Mucosa of rectum (tissue), 2 donors: ENCODE results near the gene TSC22D3.
A peak's percentile ranks its signal among the peaks of the same experiment; 100 is the strongest.

Experiments
- H3K27ac ChIP-seq, 2 donors: one replicate each; pipeline ENCODE4 v1.7.0; 2013; ENCODE audit warnings: inconsistent platforms in 2 of 2, low read depth in 2 of 2, low read length in 2 of 2
- H3K27me3 ChIP-seq, 2 donors: one replicate each; pipeline ENCODE4 v1.7.0; 2013; ENCODE audit warnings: low read length in 2 of 2; ENCODE audit not compliant: control insufficient read depth in 2 of 2, insufficient read depth in 2 of 2
- H3K36me3 ChIP-seq, 2 donors: one replicate each; pipeline ENCODE4 v1.7.0; 2013; ENCODE audit warnings: low read length in 2 of 2; ENCODE audit not compliant: control insufficient read depth in 2 of 2, insufficient read depth in 2 of 2
- H3K4me1 ChIP-seq, 2 donors: one replicate each; pipeline ENCODE4 v1.7.0; 2013; ENCODE audit warnings: low read length in 2 of 2, mild to moderate bottlenecking in 1 of 2; ENCODE audit not compliant: control insufficient read depth in 2 of 2, insufficient read depth in 2 of 2
- H3K4me3 ChIP-seq, 2 donors: one replicate each; pipeline ENCODE4 v1.7.0; 2013; ENCODE audit warnings: low read length in 2 of 2
- H3K9ac ChIP-seq, 2 donors: one replicate each; pipeline ENCODE4 v1.7.0; 2013; ENCODE audit warnings: low read length in 2 of 2, low read depth in 1 of 2, mild to moderate bottlenecking in 1 of 2
- H3K9me3 ChIP-seq, 2 donors: one replicate each; pipeline ENCODE4 v1.7.0; 2013; ENCODE audit warnings: low read length in 2 of 2; ENCODE audit not compliant: control insufficient read depth in 2 of 2
- donor health status: healthy.
- donor health status: Normal muscosa, but diverticular disease.

Gene TSC22D3

DNA sequence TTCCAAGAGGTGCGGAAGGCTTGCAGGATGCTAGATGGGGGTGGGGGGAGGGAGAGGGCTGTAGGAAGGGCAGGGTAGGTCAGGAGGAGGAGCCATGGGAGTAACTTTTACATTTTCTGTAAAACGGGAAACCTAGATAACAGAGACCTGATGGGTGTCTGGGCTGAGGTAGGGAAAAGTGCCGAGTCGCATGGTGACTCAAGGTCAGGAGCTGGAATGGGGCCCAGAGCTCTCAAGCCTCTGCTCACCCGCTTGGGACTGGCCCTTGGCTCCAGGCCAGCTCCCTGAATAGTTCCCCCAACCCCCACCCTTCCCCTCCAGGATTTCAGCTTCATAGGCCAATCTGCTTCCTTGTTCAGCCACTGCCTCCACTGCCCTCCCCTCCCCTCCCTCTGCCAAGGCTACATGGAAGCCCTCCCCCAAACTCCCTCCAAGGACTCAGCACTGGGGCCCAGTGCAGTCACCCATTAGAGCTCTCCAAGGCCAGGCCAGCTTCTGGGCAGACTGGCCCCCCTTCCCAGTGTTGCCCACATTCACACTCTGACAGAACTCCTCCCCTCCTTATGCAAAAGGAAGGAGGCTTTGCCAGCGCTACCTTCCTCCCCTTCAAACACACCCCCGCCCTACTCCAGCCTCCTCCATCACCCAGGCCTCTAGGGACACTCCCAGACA is 43.6 kb downstream of the TSC22D3 start:
- Histone ChIP-seq H3K27me3 (peaks cover 0 to 2% of the 10 kb centered on the region in 2 donors), H3K9me3 (no peaks in the 10 kb centered on the region), H3K27ac (peak overlapping the region; percentile 53 to 61), H3K4me1 (peaks cover 5% of the 10 kb centered on the region in 2 donors), H3K4me3 (no peak overlapping the region), H3K36me3 (no peaks in the 10 kb centered on the region), H3K9ac (no peak overlapping the region)

DNA sequence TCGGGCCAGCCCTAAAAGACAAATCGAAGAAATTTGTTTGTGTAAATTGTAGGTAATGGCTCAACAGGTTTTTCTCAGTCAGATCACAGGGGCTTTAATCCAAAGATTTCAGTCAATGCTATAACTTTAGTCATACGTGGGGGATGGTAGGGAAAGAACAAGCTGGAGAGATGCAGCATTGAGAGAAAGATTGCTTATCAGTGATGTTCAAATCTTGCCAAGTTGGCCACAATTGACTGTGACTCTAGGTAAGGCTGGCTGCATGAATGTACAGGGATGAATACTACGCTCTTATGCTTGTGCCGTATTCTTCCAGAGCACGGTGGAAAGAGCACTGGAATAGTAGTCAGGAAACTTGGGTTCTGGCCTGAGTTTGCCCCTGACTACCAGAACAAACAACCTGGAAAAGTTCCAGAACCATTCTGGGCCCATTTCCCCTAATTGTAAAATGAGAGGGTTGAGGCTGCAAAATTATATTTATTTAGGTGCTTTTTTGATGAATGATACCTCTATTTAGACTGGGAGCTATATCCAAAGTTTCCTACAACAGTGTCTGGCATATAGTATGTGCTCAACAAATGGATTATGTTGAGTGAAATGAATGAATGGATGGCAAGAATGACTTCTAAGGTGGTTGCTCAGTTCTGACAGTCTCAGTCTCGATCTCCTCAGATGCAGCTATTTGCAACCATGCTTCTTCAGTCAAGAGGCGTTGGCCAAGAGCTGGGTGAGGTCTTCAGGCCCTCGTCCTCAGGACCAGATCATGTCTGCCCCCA is 44.4 kb downstream of the TSC22D3 start:
- peak overlapping the region; percentile 53 to 61 for H3K27ac ChIP-seq
- peaks cover 5% of the 10 kb centered on the region in 2 donors for H3K4me1 ChIP-seq
- H3K9me3 ChIP-seq = no peaks in the 10 kb centered on the region
- H3K27me3 ChIP-seq = peaks cover 0 to 2% of the 10 kb centered on the region in 2 donors
- no peaks in the 10 kb centered on the region for H3K36me3 ChIP-seq
- H3K4me3 ChIP-seq = no peak overlapping the region
- H3K9ac ChIP-seq = no peak overlapping the region

DNA sequence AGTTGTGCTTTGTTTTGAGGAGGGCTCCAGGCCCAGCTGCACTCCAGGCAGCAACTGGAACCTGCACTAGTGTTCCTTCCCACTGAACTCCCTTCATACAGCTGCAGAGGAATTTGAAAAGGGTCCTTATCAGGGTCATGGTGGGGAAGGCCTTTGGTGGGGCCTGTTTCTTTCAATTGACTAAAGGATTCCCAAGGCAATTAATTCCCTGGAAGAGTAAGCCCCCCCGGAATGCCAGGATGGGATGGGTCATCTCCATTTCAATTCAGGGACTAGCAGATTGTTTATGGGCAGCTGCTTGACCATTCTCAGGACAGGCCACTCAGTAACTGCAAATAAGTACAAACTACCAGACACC is 45.3 kb downstream of the TSC22D3 start:
- Histone ChIP-seq H3K27me3 (peaks cover 0 to 2% of the 10 kb centered on the region in 2 donors), H3K27ac (no peak overlapping the region), H3K4me3 (no peak overlapping the region), H3K36me3 (no peaks in the 10 kb centered on the region), H3K9me3 (no peaks in the 10 kb centered on the region), H3K4me1 (peaks cover 5 to 9% of the 10 kb centered on the region in 2 donors), H3K9ac (no peak overlapping the region)

DNA sequence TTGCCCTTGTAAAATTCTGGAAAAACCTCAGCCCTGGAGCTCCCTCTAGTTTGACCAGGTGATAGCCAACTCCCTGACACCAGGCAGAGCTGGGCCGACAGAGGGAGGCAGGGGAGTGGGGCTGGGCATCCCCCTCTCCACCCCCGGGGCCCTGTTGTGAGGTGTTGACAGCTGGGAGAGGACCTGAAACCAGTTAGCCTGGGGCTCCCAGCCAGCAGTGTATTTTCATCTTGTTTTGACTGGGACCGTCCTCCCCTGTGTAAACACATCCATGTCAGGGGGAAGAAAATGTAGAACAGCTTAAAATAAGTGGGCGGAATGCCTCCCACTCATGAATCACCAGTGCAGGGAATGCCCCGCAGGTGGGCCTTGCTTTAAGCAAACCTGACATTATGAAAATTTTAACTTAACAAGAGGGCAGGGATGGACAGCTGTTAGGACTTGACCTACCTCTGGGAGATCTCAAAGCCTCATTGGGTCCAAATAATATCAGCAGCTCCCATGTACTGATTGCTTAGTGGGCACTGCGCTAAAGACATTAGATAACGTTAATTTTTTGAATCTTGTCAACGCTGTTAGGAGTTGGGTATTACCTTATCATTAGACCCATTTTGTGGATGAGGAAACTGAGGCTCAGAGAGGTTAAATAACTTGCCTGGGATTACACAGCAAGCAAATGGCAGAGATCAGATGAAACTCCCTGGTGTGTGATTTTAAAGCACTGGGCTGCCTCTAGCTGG is 45.9 kb downstream of the TSC22D3 start:
- Histone ChIP-seq H3K4me3 (no peak overlapping the region), H3K9me3 (no peaks in the 10 kb centered on the region), H3K4me1 (peaks cover 5 to 9% of the 10 kb centered on the region in 2 donors), H3K27me3 (no peaks in the 10 kb centered on the region), H3K9ac (no peak overlapping the region), H3K36me3 (no peaks in the 10 kb centered on the region), H3K27ac (peak overlapping the region in 1 of 2 donors; percentile 3)

DNA sequence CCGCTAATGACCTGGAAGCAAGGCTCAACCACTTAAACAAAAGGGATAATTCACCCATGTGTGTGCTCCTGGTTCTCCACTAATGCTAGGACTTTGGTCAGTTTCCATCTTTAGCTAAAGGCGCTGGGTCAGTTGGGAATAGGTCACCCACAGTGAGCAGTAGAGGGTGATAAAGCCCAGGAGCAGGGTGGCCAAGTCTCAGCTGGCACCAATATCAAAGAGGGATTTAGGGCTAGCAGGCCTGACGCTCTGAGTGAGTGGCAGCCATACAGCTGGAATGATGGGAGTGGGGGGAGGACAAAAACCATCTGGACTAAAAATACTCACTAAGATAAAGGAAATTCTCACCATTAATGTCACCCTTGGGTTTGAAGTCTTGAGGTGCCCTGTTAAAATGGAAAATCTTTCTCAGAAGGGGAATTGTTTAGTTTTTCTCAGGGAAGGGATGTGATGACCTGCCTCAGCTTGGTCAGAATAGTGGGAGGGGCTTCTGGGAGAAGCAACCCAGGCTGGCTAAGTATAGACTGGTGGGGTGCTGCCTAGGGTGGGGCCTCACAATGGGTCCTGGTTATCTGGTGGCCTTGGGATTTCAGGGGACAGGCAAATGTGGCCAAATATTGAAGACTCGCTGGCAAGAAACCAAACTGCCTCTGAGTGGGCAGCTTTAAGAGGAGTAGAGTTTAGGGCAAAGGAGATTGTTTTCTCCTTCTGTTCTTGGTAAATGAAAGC is 47.1 kb downstream of the TSC22D3 start:
- no peaks in the 10 kb centered on the region for H3K9me3 ChIP-seq
- H3K4me1 ChIP-seq = peaks cover 5 to 9% of the 10 kb centered on the region in 2 donors
- H3K36me3 ChIP-seq = no peaks in the 10 kb centered on the region
- no peak overlapping the region for H3K4me3 ChIP-seq
- no peaks in the 10 kb centered on the region for H3K27me3 ChIP-seq
- H3K9ac ChIP-seq = no peak overlapping the region
- H3K27ac ChIP-seq = no peak overlapping the region

DNA sequence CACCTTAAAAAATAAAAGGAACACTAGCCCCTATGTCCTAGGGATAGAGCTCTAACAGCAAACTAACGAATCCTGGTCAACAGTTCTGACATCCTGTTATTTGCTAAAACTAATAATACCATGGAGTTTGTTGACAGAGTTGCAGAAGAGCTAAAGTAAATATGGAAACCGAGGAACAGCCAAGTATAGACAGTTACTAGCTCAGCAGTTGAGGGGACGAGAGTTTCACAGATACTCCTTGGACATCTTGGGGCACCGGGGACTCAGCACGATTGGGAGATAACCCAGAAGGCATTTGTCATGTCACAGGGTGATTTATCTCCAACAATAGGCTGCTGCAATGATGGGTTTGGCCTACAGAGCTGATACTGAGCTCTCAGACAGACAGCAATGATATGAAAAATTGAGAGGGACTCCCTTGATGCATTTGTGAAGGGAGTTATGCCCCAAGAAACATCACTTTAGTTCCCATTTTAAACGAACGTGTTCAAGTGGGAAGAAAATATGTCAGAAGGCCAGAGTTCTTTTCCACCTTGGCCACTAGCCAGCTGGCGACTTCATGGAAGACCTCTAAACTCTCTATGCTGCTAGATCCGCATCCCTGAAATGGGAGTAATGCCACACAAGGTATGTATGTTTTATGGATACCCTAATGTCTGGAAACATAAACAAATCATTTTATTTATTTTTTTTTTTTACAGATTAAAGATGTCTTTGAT is 48.6 kb downstream of the TSC22D3 start:
- H3K4me1 ChIP-seq = peaks cover 5 to 7% of the 10 kb centered on the region in 2 donors
- no peaks in the 10 kb centered on the region for H3K27me3 ChIP-seq
- H3K9me3 ChIP-seq = no peaks in the 10 kb centered on the region
- no peak overlapping the region for H3K27ac ChIP-seq
- H3K4me3 ChIP-seq = no peak overlapping the region
- H3K9ac ChIP-seq = no peak overlapping the region
- H3K36me3 ChIP-seq = no peaks in the 10 kb centered on the region

DNA sequence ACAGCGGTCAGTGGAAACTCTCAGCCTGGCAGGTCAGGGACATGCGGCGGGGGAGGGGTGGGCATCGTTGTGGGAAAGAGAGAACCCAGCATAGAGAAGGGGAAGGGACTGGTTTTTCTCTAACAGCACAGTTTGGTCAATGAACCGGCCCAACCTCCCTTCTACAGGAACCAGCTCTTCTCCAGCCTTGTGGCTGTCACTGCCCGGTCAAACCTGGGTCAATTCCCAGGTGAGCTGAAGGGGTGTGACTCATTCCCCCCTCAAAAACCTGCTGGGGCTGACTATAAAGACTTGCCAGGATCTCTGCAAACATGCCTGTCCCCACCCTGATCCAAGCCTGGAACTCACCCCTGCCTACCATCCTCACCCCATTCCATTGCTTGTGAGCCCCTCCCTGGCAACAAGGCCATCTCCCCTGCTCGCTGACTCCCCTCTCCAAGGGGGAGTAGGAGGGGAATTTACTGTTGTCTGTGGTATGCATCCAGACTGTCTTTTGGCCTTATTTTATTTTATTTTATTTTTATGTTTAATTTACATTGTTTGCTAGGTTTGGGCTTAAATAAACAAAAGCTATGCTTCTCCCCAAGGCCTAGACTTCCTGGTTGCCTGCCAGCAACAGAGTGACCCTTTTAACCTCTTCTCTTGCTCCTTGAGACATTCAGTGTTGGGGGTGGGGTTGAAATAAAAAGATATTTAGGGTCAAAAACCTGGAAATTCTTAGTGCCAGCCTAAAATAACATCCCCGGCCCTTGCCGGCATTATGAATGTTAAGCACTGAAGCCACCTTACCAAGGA is 49.6 kb downstream of the TSC22D3 start:
- peaks cover 0 to 7% of the 10 kb centered on the region in 2 donors for H3K4me1 ChIP-seq
- H3K27ac ChIP-seq = no peak overlapping the region
- H3K27me3 ChIP-seq = no peaks in the 10 kb centered on the region

DNA sequence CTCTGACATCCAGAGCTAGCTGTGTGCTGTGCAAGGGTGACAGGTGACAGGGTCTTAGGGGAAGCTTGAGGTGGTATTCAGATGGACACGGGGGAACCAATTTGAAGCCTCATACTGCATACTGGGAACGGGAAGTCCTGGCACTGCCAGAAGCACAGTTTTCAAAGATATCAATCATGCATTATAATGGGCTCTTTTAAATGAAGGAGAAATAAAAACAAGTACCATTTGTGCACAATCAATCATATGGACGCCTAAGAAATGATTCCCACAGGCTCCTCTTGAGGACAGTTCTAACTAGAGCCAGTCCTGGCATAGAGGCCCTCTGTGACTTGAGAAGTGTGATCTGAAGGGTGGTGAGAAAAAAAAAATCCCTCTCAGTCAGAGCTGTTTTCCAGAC is 50.9 kb downstream of the TSC22D3 start:
- Histone ChIP-seq H3K4me1 (peaks cover 0 to 4% of the 10 kb centered on the region in 2 donors), H3K27ac (no peak overlapping the region), H3K9ac (no peak overlapping the region)

More for the DNA sequence above, 49.6 kb downstream of the TSC22D3 start:
- no peak overlapping the region for H3K4me3 ChIP-seq
- H3K36me3 ChIP-seq = no peaks in the 10 kb centered on the region
- no peak overlapping the region for H3K9ac ChIP-seq
- H3K9me3 ChIP-seq = no peaks in the 10 kb centered on the region

DNA sequence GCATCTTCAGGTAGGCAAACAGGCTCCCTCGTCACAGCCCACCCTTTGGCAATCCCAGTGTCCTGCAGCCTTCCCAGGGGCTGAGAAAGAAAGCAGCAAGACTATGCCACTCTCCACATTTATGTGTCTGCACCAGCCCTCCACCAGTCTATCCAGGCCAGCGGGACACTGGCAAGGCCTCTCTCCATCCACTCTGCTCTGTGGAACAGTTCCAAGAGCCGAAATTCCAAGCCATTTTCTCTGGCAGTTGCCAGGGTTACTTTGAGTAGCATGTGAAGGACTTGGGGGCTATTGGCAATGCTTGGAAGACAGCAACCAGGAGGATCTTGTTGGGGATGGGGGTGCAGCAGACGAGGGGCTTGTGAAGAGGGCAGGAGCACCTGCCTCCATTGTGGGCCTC is 52.1 kb downstream of the TSC22D3 start:
- Histone ChIP-seq H3K4me1 (peaks cover 0 to 4% of the 10 kb centered on the region in 2 donors), H3K4me3 (no peak overlapping the region), H3K27ac (no peak overlapping the region), H3K36me3 (no peaks in the 10 kb centered on the region), H3K9ac (no peak overlapping the region), H3K27me3 (no peaks in the 10 kb centered on the region), H3K9me3 (no peaks in the 10 kb centered on the region)

More for the DNA sequence above, 50.9 kb downstream of the TSC22D3 start:
- Histone ChIP-seq H3K4me3 (no peak overlapping the region), H3K36me3 (no peaks in the 10 kb centered on the region), H3K9me3 (no peaks in the 10 kb centered on the region), H3K27me3 (no peaks in the 10 kb centered on the region)
